C4-2B (cell line): ENCODE results near the gene CLCN3.

Source experiments
- CTCF ChIP-seq: fragments of 450-650 bp; conservative IDR thresholded peaks from 2 replicates; pipeline ENCODE4 v1.5.1; 2017; ENCODE audit warnings: mild to moderate bottlenecking
- ZFX ChIP-seq: fragments of 450-650 bp; IDR thresholded peaks from 2 replicates; pipeline ENCODE4 v1.6.1; 2017

- TF ChIP-seq CTCF (no peak), ZFX (no peak)
These were observed 3.5 kb upstream of the CLCN3 start for GRCh38 chr4:169616846-169617245.
